Measurements from ENCODE around the gene CELF4.

DNA sequence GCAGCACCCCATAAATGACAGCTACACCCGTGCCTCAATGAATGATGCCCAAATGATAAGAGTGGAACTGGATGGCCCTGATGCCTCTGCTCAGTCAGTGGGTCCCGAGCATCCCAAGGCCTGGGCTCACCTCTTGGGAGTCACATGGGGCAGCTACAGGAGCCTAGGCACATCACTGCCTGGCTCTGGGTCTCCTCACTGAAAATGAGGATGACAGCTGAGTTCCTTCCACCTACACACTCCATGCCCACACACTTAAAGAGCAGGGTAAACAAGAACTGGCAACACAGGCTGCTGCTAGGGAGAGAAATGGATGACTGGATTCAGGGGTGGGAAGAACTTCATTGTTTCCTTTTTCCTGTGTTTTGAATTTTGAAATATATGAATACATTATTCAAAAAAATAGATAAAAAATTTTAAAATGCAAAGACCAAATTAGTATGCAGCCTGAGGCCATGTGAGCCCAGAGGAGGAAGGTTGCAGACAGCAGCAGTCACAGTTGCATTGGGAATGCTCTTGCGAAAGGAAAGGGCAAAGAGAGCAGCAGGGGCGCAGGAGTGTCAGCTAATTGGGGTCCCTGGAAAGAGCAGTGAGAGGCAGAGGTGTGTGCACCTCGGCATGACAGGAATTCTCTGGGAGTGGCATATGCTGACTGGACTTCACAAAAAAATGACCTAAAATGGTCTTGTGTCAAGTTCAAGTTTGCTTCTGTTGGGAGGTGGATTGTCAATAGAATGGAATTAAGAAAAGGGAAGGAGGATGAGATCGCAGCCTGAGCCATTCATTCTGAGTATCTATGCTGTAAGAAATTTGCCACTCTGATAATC, 327.1 kb downstream of the CELF4 start:
- TF ChIP-seq, protein P1, sequence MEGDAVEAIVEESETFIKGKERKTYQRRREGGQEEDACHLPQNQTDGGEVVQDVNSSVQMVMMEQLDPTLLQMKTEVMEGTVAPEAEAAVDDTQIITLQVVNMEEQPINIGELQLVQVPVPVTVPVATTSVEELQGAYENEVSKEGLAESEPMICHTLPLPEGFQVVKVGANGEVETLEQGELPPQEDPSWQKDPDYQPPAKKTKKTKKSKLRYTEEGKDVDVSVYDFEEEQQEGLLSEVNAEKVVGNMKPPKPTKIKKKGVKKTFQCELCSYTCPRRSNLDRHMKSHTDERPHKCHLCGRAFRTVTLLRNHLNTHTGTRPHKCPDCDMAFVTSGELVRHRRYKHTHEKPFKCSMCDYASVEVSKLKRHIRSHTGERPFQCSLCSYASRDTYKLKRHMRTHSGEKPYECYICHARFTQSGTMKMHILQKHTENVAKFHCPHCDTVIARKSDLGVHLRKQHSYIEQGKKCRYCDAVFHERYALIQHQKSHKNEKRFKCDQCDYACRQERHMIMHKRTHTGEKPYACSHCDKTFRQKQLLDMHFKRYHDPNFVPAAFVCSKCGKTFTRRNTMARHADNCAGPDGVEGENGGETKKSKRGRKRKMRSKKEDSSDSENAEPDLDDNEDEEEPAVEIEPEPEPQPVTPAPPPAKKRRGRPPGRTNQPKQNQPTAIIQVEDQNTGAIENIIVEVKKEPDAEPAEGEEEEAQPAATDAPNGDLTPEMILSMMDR (conservative IDR thresholded peaks at IDR 0.05) = no peak
- TF ChIP-seq ZFX (IDR thresholded peaks at IDR 0.05) = no peak

All from C4-2B (cell line).